Stimulated activated CD8-positive, alpha-beta memory T cell treated with anti-CD3 and anti-CD28 coated beads, Interleukin-12 subunit alpha, Interleukin-12 subunit beta, amount 100 ng/mL, for 1 hour (primary cell): ENCODE results near the gene GAB4.

Experiments
- DNase-seq: peaks from one replicate; pipeline ENCODE4 v3.0.0-alpha.2; 2020; ENCODE audit warnings: low read depth

Gene GAB4

GRCh38 chr22:16987822-16988221 is 20.2 kb downstream of the GAB4 start:
- DNase-seq, result no peak

GRCh38 chr22:16975155-16975885 is 32.7 kb downstream of the GAB4 start:
- DNase-seq, result no peak

- DNase-seq, result no peak
Observed at GRCh38 chr22:16974298-16975084, 33.5 kb downstream of the GAB4 start.

GRCh38 chr22:16973591-16974297 is 34.3 kb downstream of the GAB4 start:
- DNase-seq, result no peak

- DNase-seq, result no peak
Observed at GRCh38 chr22:16972311-16972710, 35.7 kb downstream of the GAB4 start.

GRCh38 chr22:16970446-16970845 is 37.6 kb downstream of the GAB4 start:
- no peak for DNase-seq

GRCh38 chr22:16969508-16970327 is 38.3 kb downstream of the GAB4 start:
- DNase-seq, result no peak

GRCh38 chr22:16968218-16968595 is 39.8 kb downstream of the GAB4 start:
- DNase-seq, result no peak

GRCh38 chr22:16967453-16968217 is 40.4 kb downstream of the GAB4 start:
- DNase-seq, result no peak

GRCh38 chr22:16966251-16966650 is 41.8 kb downstream of the GAB4 start:
- DNase-seq, result no peak

GRCh38 chr22:16965560-16965959 is 42.5 kb downstream of the GAB4 start:
- no peak for DNase-seq

- no peak for DNase-seq
Observed at GRCh38 chr22:16965083-16965482, 42.9 kb downstream of the GAB4 start.

- no peak for DNase-seq
Observed at GRCh38 chr22:16964366-16964765, 43.7 kb downstream of the GAB4 start.

- no peak for DNase-seq
Observed at GRCh38 chr22:16963189-16963945, 44.7 kb downstream of the GAB4 start.

GRCh38 chr22:16962501-16962900 is 45.5 kb downstream of the GAB4 start:
- no peak for DNase-seq

GRCh38 chr22:16961477-16962186 is 46.4 kb downstream of the GAB4 start:
- DNase-seq, result no peak

- DNase-seq, result no peak
Observed at GRCh38 chr22:16960884-16961249, 47.2 kb downstream of the GAB4 start.

- DNase-seq, result no peak
Observed at GRCh38 chr22:16960220-16960883, 47.7 kb downstream of the GAB4 start.

- no peak for DNase-seq
Observed at GRCh38 chr22:16959345-16959930, 48.6 kb downstream of the GAB4 start.
